GM15510 (cell line): Measurements from ENCODE around the gene MAP2K5.

ENCODE experiments used
- POLR2A ChIP-seq: IDR thresholded peaks from 3 replicates; pipeline ENCODE4 v1.6.1; 2011; ENCODE audit warnings: borderline replicate concordance; ENCODE audit not compliant: insufficient read length; ENCODE audit errors: extremely low read depth

The MAP2K5 gene

GRCh38 chr15:67603063-67603462 lies 60.6 kb downstream of the MAP2K5 start:
- no peak for TF ChIP-seq POLR2A

- TF ChIP-seq POLR2A = no peak
Measured at GRCh38 chr15:67605871-67606270, 63.4 kb downstream of the MAP2K5 start.

- no peak for TF ChIP-seq POLR2A
Measured at GRCh38 chr15:67606742-67607141, 64.2 kb downstream of the MAP2K5 start.

GRCh38 chr15:67607329-67607728 lies 64.8 kb downstream of the MAP2K5 start:
- no peak for TF ChIP-seq POLR2A

GRCh38 chr15:67607959-67608637 lies 65.6 kb downstream of the MAP2K5 start:
- no peak for TF ChIP-seq POLR2A

GRCh38 chr15:67608638-67608959 lies 66.1 kb downstream of the MAP2K5 start:
- TF ChIP-seq POLR2A = no peak

GRCh38 chr15:67611370-67612369 lies 69.2 kb downstream of the MAP2K5 start:
- no peak for TF ChIP-seq POLR2A

- TF ChIP-seq POLR2A = no peak
Measured at GRCh38 chr15:67613211-67613610, 70.7 kb downstream of the MAP2K5 start.

- no peak for TF ChIP-seq POLR2A
Measured at GRCh38 chr15:67613708-67614107, 71.2 kb downstream of the MAP2K5 start.

- TF ChIP-seq POLR2A = no peak
Measured at GRCh38 chr15:67618297-67618696, 75.8 kb downstream of the MAP2K5 start.

DNA sequence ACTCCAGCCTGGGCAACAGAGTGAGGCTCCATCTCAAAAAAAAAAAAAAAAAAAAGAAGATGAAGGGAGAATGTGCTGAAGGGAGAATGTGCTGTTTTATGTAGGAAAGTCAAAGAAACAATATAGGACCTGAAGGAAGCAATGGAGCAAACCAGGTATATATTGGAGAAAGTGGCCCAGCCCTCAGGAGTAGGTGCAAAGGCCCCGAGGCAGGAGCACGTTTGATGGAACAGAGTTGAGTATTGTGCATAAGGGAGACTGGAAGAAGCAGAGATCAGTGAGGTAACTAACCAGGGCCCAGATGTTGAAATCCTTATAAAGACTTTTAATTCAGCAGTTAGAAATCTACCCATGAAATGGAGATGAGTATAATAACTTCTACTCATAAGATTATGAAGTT lies 79.6 kb downstream of the MAP2K5 start:
- no peak for TF ChIP-seq POLR2A

DNA sequence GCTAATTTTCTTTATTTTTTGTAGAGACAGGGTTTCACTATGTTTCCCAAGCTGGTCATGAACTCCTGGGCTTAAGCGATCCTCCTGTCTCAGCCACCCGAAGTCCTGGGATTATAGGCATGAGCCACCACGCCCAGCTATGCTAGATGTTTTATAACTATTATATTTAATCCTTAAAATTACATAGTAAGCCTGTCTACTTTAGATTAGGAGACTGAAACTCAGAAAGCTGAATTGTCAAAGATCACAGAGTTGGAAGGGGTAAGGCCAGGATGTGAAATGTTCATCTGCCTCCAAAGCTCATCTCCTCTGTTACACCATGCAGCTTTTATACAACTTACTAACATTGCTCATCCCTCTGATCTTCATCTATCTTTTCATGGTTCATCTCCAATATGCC lies 89.8 kb downstream of the MAP2K5 start:
- no peak for TF ChIP-seq POLR2A

DNA sequence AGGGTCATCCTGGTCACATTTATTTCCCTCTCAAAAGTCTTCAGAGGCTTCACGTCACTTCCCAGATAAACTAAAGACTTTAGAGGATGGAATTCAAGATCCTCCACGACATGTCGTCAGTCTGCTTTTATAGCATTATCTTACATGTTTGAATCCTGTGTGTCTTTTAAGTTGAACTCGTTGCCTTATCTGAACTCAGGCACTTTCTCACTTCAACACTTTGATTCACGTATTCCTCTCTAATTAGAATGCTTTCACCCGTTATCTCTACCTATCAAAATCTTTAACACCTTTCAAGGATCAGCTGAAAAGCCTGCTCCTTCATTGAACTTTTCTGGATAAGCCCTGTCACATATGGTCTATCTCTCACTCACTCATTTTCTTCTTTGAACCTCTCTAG lies 97.1 kb downstream of the MAP2K5 start:
- TF ChIP-seq POLR2A = no peak

DNA sequence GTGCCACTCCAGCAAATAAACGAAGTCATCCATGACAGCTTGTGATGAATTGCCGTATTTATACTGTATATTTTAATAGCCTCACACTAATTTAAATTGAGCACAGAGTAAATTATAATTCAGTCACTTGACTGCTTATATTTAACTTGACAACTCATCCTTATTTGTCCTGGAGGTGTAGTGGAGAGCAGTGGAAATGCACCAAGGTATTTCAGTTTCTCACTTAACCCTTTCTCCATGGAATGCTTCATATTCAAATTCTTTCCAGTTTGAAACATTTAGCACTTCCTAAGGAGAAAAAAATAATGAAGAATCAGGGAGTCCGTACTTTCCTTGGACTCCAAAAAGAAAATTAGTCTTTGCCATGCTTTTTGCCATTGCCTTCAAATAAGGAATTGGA lies 99.0 kb downstream of the MAP2K5 start:
- no peak for TF ChIP-seq POLR2A

- no peak for TF ChIP-seq POLR2A
Measured at GRCh38 chr15:67646847-67647246, 104.3 kb downstream of the MAP2K5 start.

GRCh38 chr15:67652586-67652985 lies 110.1 kb downstream of the MAP2K5 start:
- TF ChIP-seq POLR2A = no peak
